Bronchial epithelial cell (primary cell): ENCODE measurements around the gene UNC80. TPM values are rescaled to one million over a fixed set of nuclear protein-coding genes. Genes with fewer than 3 reads are reported as not detected.
A peak's percentile ranks its signal among the peaks of the same experiment; 100 is the strongest.

Experiments
- DNase-seq: peaks from one replicate; pipeline ENCODE4 v3.0.0-alpha.2; 2010; ENCODE audit warnings: low read depth
- FAIRE-seq: peaks from 2 replicates; lab custom pipeline; 2011; peaks lifted over from hg19 to GRCh38; lab: Jason Lieb, UNC
- H3K27me3 ChIP-seq: 2 replicates; pipeline ENCODE4 v1.5.1; 2011; ENCODE audit warnings: low read length; ENCODE audit not compliant: control insufficient read depth, insufficient read depth
- H3K36me3 ChIP-seq: 2 replicates; pipeline ENCODE4 v1.5.1; 2011; ENCODE audit warnings: low read length; ENCODE audit not compliant: control insufficient read depth, insufficient read depth
- H3K4me3 ChIP-seq: 2 replicates; pipeline ENCODE4 v1.5.1; 2011; ENCODE audit warnings: mild to moderate bottlenecking, low read depth, low read length, control low read depth
- total RNA-seq: library from RNA; depleted of rRNA; stranded (reverse); fragments of >200 nt; gene quantifications from 2 replicates; pipeline ENCODE4 v1.2.1, GENCODE V29; 2014
- TF ChIP-seq, protein P1 (sequence below): IDR thresholded peaks from 2 replicates; pipeline ENCODE4 v1.5.1; 2011; ENCODE audit warnings: mild to moderate bottlenecking, moderate library complexity, low read length, control low read depth, inconsistent platforms; ENCODE audit not compliant: insufficient read depth, severe bottlenecking

The UNC80 gene
- total RNA-seq, 1 donor from 2014 or later: under 0.01 TPM

DNA sequence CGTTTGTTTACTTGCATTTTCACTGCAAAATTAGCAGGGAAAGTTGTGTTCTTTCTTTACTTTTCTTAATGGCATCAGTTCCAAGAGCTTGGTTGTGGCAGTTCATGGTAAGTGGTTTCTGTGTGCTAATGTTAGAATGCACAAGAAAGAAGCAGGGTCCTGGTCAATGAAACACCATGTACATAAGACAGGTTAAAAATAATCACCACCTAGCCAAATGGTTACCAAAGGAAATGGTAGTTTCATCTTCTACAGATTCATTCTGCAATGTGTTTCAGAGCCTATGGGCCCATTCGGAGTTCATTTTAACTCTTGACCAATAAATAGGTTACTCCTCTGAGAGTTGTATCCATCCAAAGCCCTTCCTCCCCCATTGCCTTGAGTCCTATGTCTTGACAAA is 212.7 kb downstream of the UNC80 start:
- Histone ChIP-seq H3K27me3 (no peaks in the 10 kb centered on the region), H3K4me3 (no peak overlapping the region), H3K36me3 (no peaks in the 10 kb centered on the region)
- FAIRE-seq: no peak
- TF ChIP-seq, protein P1, sequence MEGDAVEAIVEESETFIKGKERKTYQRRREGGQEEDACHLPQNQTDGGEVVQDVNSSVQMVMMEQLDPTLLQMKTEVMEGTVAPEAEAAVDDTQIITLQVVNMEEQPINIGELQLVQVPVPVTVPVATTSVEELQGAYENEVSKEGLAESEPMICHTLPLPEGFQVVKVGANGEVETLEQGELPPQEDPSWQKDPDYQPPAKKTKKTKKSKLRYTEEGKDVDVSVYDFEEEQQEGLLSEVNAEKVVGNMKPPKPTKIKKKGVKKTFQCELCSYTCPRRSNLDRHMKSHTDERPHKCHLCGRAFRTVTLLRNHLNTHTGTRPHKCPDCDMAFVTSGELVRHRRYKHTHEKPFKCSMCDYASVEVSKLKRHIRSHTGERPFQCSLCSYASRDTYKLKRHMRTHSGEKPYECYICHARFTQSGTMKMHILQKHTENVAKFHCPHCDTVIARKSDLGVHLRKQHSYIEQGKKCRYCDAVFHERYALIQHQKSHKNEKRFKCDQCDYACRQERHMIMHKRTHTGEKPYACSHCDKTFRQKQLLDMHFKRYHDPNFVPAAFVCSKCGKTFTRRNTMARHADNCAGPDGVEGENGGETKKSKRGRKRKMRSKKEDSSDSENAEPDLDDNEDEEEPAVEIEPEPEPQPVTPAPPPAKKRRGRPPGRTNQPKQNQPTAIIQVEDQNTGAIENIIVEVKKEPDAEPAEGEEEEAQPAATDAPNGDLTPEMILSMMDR: no peak
- DNase-seq: no peak

DNA sequence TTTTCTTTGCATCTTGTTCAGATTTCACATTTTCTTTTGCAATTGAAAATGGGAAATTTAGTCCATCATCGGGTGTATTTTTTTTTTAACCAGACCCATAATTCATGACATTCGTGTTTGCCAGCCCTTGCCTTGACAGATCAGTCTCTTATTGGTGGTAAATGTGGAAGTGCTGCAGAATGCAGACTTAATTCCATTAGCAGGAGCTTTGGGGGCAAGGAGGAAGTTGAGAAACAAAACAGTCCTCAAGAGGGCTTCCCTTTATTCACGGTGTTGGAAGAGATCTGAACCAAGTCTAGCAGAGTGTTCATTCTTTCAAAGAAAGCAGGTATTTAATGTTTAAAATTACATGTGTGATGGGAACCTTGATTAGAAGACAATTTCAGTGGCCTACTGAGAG is 214.2 kb downstream of the UNC80 start:
- Histone ChIP-seq H3K4me3 (no peak overlapping the region), H3K27me3 (no peaks in the 10 kb centered on the region), H3K36me3 (no peaks in the 10 kb centered on the region)
- no peak for DNase-seq
- TF ChIP-seq, protein P1: no peak
- no peak for FAIRE-seq

DNA sequence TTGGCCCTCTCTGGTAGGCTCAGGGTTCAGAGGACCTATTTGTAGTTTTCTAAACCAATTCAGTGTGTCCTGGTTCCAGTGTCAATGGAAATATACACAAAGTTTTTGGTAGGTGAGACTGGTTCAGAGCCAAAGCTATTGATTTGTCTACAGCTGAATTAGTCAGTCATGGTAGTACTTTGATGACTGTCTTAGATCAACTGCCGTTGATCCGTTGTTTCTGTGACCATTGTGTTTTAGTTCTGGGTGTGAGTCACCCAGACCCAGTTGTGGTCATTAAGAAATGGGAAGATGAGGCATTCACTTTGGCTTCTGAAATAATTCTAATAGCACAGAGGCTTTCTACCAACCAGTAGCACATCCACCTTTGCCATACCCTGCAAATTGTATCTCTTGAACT is 214.8 kb downstream of the UNC80 start:
- peak; percentile 47 for DNase-seq
- H3K4me3 ChIP-seq: no peak overlapping the region
- no peaks in the 10 kb centered on the region for H3K36me3 ChIP-seq
- FAIRE-seq: no peak
- H3K27me3 ChIP-seq: no peaks in the 10 kb centered on the region
- TF ChIP-seq, protein P1: no peak

DNA sequence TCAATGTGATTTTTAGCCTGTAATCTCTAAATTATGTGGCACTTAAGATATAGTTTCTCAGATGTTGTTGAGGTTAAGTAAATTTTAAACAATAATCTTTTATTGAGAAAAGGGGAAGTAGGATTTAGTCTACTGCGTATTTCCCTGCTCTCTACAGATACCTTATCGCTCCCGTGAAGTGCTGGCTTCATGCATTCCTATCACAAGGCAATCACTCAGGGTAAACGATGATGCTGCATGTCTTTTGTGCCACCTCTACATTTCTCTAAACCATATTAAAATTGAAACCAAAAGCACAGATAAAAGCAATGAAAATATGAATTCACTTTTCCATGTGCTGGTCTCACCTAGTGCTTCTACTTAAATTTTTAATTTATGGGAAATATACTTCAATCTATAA is 216.4 kb downstream of the UNC80 start:
- TF ChIP-seq, protein P1: no peak
- no peak for FAIRE-seq
- Histone ChIP-seq H3K27me3 (no peaks in the 10 kb centered on the region), H3K4me3 (no peak overlapping the region), H3K36me3 (no peaks in the 10 kb centered on the region)
- DNase-seq: no peak

DNA sequence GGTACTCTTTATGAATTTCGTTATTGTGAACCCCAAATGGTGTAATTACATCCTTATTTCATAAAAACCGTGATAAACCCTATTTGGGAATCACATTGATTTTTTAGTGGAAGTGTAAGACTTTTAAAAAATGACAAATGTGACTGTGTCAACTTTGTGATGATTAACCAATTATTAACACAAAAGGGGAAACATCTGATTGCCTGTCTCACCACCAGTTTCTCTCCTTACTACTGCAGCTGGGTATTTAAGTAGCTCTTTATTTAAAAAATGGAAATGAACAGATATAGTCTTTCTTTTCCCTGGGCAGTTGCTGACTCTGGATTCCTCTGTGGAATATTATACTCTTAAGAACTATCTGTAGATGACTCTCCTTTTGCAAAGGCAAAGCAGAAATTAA is 219.2 kb downstream of the UNC80 start:
- no peaks in the 10 kb centered on the region for H3K36me3 ChIP-seq
- no peaks in the 10 kb centered on the region for H3K27me3 ChIP-seq
- H3K4me3 ChIP-seq: no peak overlapping the region
- TF ChIP-seq, protein P1: no peak
- FAIRE-seq (no peak), DNase-seq (no peak)

DNA sequence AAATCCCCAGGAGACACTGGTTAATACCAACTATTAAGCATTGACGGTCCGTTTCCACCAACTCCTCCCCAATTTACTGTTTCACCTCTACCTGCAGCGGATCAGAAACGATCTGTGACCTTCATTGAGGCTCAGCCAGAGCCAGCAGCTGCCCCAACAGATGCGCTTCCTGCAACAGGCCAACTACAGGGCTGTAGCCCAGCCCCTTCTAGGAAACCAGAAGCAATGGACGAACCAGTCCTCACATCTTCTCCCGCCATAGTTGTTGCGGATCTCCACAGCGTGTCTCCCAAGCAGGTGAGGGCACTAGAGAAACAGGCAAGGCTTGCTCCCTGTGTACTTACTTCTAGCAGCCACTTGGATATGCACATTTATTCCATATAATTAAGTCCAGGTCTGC is 222.3 kb downstream of the UNC80 start:
- no peak overlapping the region for H3K4me3 ChIP-seq
- FAIRE-seq (no peak), DNase-seq (no peak)
- no peaks in the 10 kb centered on the region for H3K27me3 ChIP-seq
- TF ChIP-seq, protein P1: no peak
- no peaks in the 10 kb centered on the region for H3K36me3 ChIP-seq
